PC-9 (cell line): ENCODE measurements around the gene ULK2.

Source experiments
- CTCF ChIP-seq: fragments of 200-600 bp; sonication (generic); conservative IDR thresholded peaks from 2 replicates; pipeline ENCODE4 v1.6.1; 2017; ENCODE audit warnings: mixed run types, antibody characterized with exemption, mild to moderate bottlenecking, moderate library complexity
- EZH2 ChIP-seq: fragments of 200-600 bp; sonication (generic); IDR thresholded peaks from 2 replicates; pipeline ENCODE4 v1.8.0; 2017; ENCODE audit warnings: antibody characterized with exemption, low read depth

- no peak for TF ChIP-seq CTCF
- no peak for TF ChIP-seq EZH2
Observed at GRCh38 chr17:19876529-19877161, 8.9 kb upstream of the ULK2 start.
